IMR-90 (cell line): Measurements from ENCODE around the gene SLC16A14. TPM values are rescaled to one million over a fixed set of nuclear protein-coding genes. Genes with fewer than 3 reads are reported as not detected.

Experiments used
- ATAC-seq: fragments of 200-7000 bp; cut with Tn5 transposase; 2 replicates; pipeline ENCODE4 v1.9.1; 2020; ENCODE audit warnings: low read depth, mild to moderate bottlenecking, moderate library complexity
- BruUV-seq: library from RNA; stranded (reverse); fragments of 400-500 nt; replicated peaks from 2 replicates; lab custom pipeline; 2021; lab: Mats Ljungman, UMichigan
- CTCF ChIA-PET: fragments of 300-600 bp; formaldehyde crosslinking; extraction: SDS; loops from one replicate; lab custom pipeline; 2021; ENCODE audit warnings: antibody characterized with exemption; lab: Yijun Ruan, JAX
- POLR2A ChIA-PET: fragments of 300-600 bp; sonication (Branson Sonifier 250); formaldehyde crosslinking; loops from one replicate; lab custom pipeline; 2022; ENCODE audit warnings: antibody characterized with exemption; ENCODE audit not compliant: unreplicated experiment; lab: Charles Lee
- DNase-seq: peaks from one replicate; pipeline ENCODE4 v3.0.0; 2013
- H2AFZ ChIP-seq: replicated peaks from 2 replicates; pipeline ENCODE3; 2013; ENCODE audit warnings: low read length, mild to moderate bottlenecking; ENCODE audit not compliant: poor library complexity
- H2AK5ac ChIP-seq: 2 replicates; pipeline ENCODE4 v1.6.1; 2013; ENCODE audit warnings: low read depth, low read length, inconsistent platforms
- H2AK9ac ChIP-seq: replicated peaks from 2 replicates; pipeline ENCODE3; 2013; ENCODE audit warnings: mild to moderate bottlenecking, low read depth, low read length, moderate library complexity; ENCODE audit not compliant: poor library complexity
- H2BK120ac ChIP-seq: 2 replicates; pipeline ENCODE4 v1.6.1; 2013; ENCODE audit warnings: low read depth, low read length, inconsistent platforms
- H2BK15ac ChIP-seq: 3 replicates; pipeline ENCODE4 v1.6.1; 2013; ENCODE audit warnings: low read depth, low read length, inconsistent platforms
- H2BK20ac ChIP-seq: 2 replicates; pipeline ENCODE4 v1.6.1; 2013; ENCODE audit warnings: low read depth, mild to moderate bottlenecking, inconsistent platforms, low read length, moderate library complexity
- H2BK5ac ChIP-seq: 2 replicates; pipeline ENCODE4 v1.6.1; 2013; ENCODE audit warnings: mild to moderate bottlenecking, low read depth, low read length, inconsistent platforms; ENCODE audit not compliant: poor library complexity, severe bottlenecking
- H3K14ac ChIP-seq: replicated peaks from 2 replicates; pipeline ENCODE4 v1.6.1; 2013; ENCODE audit warnings: low read depth, low read length, inconsistent platforms
- H3K18ac ChIP-seq: 2 replicates; pipeline ENCODE4 v1.6.1; 2013; ENCODE audit warnings: low read depth, low read length, control low read depth
- H3K23ac ChIP-seq: 2 replicates; pipeline ENCODE4 v1.6.1; 2013; ENCODE audit warnings: low read depth, low read length, inconsistent platforms
- H3K27ac ChIP-seq: 2 replicates; pipeline ENCODE4 v1.5.1; 2013; ENCODE audit warnings: mild to moderate bottlenecking, control low read depth, low read length; ENCODE audit not compliant: insufficient read depth
- H3K27me3 ChIP-seq: 2 replicates; pipeline ENCODE4 v1.6.1; 2013; ENCODE audit warnings: low read length; ENCODE audit not compliant: control insufficient read depth, insufficient read depth
- H3K36me3 ChIP-seq: 2 replicates; pipeline ENCODE4 v1.6.1; 2013; ENCODE audit warnings: low read length, mixed read lengths; ENCODE audit not compliant: control insufficient read depth, insufficient read depth
- H3K4ac ChIP-seq: 2 replicates; pipeline ENCODE4 v1.6.1; 2013; ENCODE audit warnings: low read depth, low read length, inconsistent platforms
- H3K4me1 ChIP-seq: 2 replicates; pipeline ENCODE4 v1.6.1; 2013; ENCODE audit warnings: low read length, mixed read lengths; ENCODE audit not compliant: control insufficient read depth, insufficient read depth
- H3K4me2 ChIP-seq: 2 replicates; pipeline ENCODE4 v1.6.1; 2013; ENCODE audit warnings: low read depth, mild to moderate bottlenecking, control low read depth, low read length, moderate library complexity
- H3K4me3 ChIP-seq: 2 replicates; pipeline ENCODE4 v1.5.1; 2013; ENCODE audit warnings: low read depth, mild to moderate bottlenecking, control low read depth, low read length, moderate library complexity; ENCODE audit not compliant: insufficient read depth
- H3K56ac ChIP-seq: 2 replicates; pipeline ENCODE4 v1.6.1; 2013; ENCODE audit warnings: low read length, inconsistent platforms; ENCODE audit not compliant: insufficient read depth; ENCODE audit errors: extremely low read depth
- H3K79me1 ChIP-seq, 2 experiments: 2 replicates each; pipeline ENCODE4 v1.6.1; 2013; ENCODE audit warnings: low read length in 2 of 2, inconsistent platforms in 1 of 2, low read depth in 1 of 2
- H3K9ac ChIP-seq: 2 replicates; pipeline ENCODE4 v1.6.1; 2013; ENCODE audit warnings: low read depth, low read length, control low read depth
- H3K9me1 ChIP-seq: 2 replicates; pipeline ENCODE4 v1.6.1; 2013; ENCODE audit warnings: low read length, inconsistent platforms; ENCODE audit not compliant: insufficient read depth
- H3K9me3 ChIP-seq: 2 replicates; pipeline ENCODE4 v1.6.1; 2013; ENCODE audit warnings: low read length; ENCODE audit not compliant: control insufficient read depth, insufficient read depth
- H4K20me1 ChIP-seq: 2 replicates; pipeline ENCODE4 v1.6.1; 2013; ENCODE audit warnings: low read length, inconsistent platforms; ENCODE audit not compliant: insufficient read depth
- H4K5ac ChIP-seq: 2 replicates; pipeline ENCODE4 v1.6.1; 2013; ENCODE audit warnings: mild to moderate bottlenecking, low read depth, low read length, control low read depth
- H4K8ac ChIP-seq, 2 experiments: 2 replicates each; pipeline ENCODE4 v1.6.1; 2013; ENCODE audit warnings: low read depth in 2 of 2, low read length in 2 of 2, control low read depth in 1 of 2, inconsistent platforms in 1 of 2
- H4K91ac ChIP-seq: 2 replicates; pipeline ENCODE4 v1.6.1; 2013; ENCODE audit warnings: low read depth, low read length, inconsistent platforms; ENCODE audit not compliant: insufficient read depth
- RAD21 ChIP-seq: IDR thresholded peaks from 2 replicates; pipeline ENCODE4 v1.6.1; 2012; ENCODE audit warnings: low read length, improper control_type of control experiment
- WGBS, 2 experiments: methylation state at CpG; one replicate each; pipeline versions ENCODE4 v1.1.5 to v1.1.7; 2013; ENCODE audit warnings: missing lambda C conversion rate in 2 of 2; ENCODE audit not compliant: insufficient read length in 1 of 2; ENCODE audit errors: extremely low coverage in 2 of 2; 5-methylcytosine and 5-hydroxymethylcytosine counted together
- dilution Hi-C: fragments of 300-500 bp; cut with HindIII; formaldehyde crosslinking; loops from one replicate; pipeline ENCODE4 v1.14.3; 2018; ENCODE audit warnings: low sequenced_read_pairs; ENCODE audit not compliant: unreplicated experiment
- in situ Hi-C: fragments of 300-500 bp; cut with MboI; formaldehyde crosslinking; loops from 3 replicates; pipeline ENCODE4 v1.14.3; 2019; ENCODE audit warnings: low sequenced_read_pairs, inconsistent platforms, mixed read lengths
- intact Hi-C: fragments of 100-400 bp; cut with micrococcal nuclease; formaldehyde crosslinking; loops from 2 replicates; pipeline ENCODE4 v1.10.0; 2022
- polyA plus RNA-seq, 3 experiments: library from polyadenylated mRNA; depleted of rRNA; stranded (reverse); fragments of >200 nt; gene quantifications; 2 replicates each; pipeline ENCODE4 v1.2.3, GENCODE V29; 2012; ENCODE audit warnings: low replicate concordance in 1 of 3
- total RNA-seq: library from RNA; depleted of rRNA; stranded (reverse); fragments of >200 nt; gene quantifications from 2 replicates; pipeline ENCODE4 v1.2.3, GENCODE V29; 2012

SLC16A14 gene
- total and polyA plus RNA-seq, 2 of the 4 experiments (the other 2 are of a cell fraction): 0.79 to 0.90 TPM

GRCh38 chr2:230085201-230085600 is 16.5 kb upstream of the SLC16A14 start:
- CTCF ChIA-PET: no interaction called here
- H3K27ac ChIP-seq: no peak overlapping the region

More at GRCh38 chr2:230085201-230085600, 16.5 kb upstream of the SLC16A14 start:
- no peak overlapping the region for H2BK20ac ChIP-seq
- H2AK9ac ChIP-seq: peak overlapping the region; percentile 75
- H2BK15ac ChIP-seq: no peak overlapping the region
- no peaks in the 10 kb centered on the region for H3K9me3 ChIP-seq
- no peak overlapping the region for H3K9ac ChIP-seq
- ATAC-seq: no peak
- no peak overlapping the region for H3K4me3 ChIP-seq
- H3K36me3 ChIP-seq: no peaks in the 10 kb centered on the region
- H3K9me1 ChIP-seq: no peaks in the 10 kb centered on the region
- intact Hi-C loops (no loop called here), dilution Hi-C loops (no loop called here), in situ Hi-C loops (no loop called here)
- H3K4me2 ChIP-seq: no peak overlapping the region
- H3K27me3 ChIP-seq: no peaks in the 10 kb centered on the region; the same call in 1 of the 2 replicates
- no TSS peak for BruUV-seq
- H4K5ac ChIP-seq: no peak overlapping the region
- no peak for DNase-seq
- H3K56ac ChIP-seq: no peak overlapping the region
- H3K79me1 ChIP-seq: no peaks in the 10 kb centered on the region
- no peak overlapping the region for H3K23ac ChIP-seq
- H2AK5ac ChIP-seq: no peak overlapping the region
- no peak overlapping the region for H3K18ac ChIP-seq
- no peak for TF ChIP-seq RAD21
- no peak overlapping the region for H3K4ac ChIP-seq
- no peak overlapping the region for H2AFZ ChIP-seq
- WGBS, 2 experiments: 50% methylated on average over 2 of the region's 7 CpGs; no CpG with 5 or more reads in 1 of the 2 experiments
- H3K4me1 ChIP-seq: no peaks in the 10 kb centered on the region
- POLR2A ChIA-PET: no interaction called here
- no peaks in the 10 kb centered on the region for H4K20me1 ChIP-seq
- H4K8ac ChIP-seq: no peak overlapping the region
- H4K91ac ChIP-seq: no peak overlapping the region
- H2BK5ac ChIP-seq: no peak overlapping the region
- H3K14ac ChIP-seq: no peak overlapping the region; the same call in 1 of the 2 replicates
- no peak overlapping the region for H2BK120ac ChIP-seq
